NCI-H446 treated with DMSO at 0.1 percent for 48 hours (cell line): Measurements from ENCODE around the gene SLC17A2.
"Not testable (repeated sequence)": the region's sequence is repeated elsewhere in the genome, so short reads cannot be mapped to it uniquely, and the experiment has no call there.

Source experiments
- DNase-seq: peaks from one replicate; lab custom pipeline; 2025; lab: John Stamatoyannopoulos, UW

The SLC17A2 gene

GRCh38 chr6:25951296-25952032, 21.0 kb upstream of the SLC17A2 start:
- no peak for DNase-seq

GRCh38 chr6:25950297-25950696, 19.8 kb upstream of the SLC17A2 start:
- no peak for DNase-seq

GRCh38 chr6:25949695-25950094, 19.2 kb upstream of the SLC17A2 start:
- no peak for DNase-seq

DNA sequence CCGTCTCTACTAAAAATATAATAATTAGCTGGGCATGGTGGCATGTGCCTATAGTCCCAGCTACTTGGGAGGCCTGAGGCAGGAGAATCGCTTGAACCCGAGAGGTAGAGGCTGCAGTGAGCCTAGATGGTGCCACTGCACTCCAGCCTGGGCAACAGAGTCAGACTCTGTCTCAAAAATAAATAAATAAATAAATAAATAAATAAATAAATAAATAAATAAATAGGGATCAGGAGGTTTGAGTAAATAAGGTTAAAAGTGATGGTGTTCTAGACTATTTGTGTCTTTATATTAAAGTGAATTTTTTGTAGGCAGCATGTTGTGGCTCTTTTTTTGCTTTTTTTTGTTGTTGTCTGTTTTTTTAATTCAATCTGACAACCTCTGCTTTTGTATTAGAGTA, 17.0 kb upstream of the SLC17A2 start:
- DNase-seq: not testable (repeated sequence)

- DNase-seq: no peak
Measured at GRCh38 chr6:25946631-25947030, 16.1 kb upstream of the SLC17A2 start.

- DNase-seq: not testable (repeated sequence)
Measured at GRCh38 chr6:25945738-25946137, 15.2 kb upstream of the SLC17A2 start.

DNA sequence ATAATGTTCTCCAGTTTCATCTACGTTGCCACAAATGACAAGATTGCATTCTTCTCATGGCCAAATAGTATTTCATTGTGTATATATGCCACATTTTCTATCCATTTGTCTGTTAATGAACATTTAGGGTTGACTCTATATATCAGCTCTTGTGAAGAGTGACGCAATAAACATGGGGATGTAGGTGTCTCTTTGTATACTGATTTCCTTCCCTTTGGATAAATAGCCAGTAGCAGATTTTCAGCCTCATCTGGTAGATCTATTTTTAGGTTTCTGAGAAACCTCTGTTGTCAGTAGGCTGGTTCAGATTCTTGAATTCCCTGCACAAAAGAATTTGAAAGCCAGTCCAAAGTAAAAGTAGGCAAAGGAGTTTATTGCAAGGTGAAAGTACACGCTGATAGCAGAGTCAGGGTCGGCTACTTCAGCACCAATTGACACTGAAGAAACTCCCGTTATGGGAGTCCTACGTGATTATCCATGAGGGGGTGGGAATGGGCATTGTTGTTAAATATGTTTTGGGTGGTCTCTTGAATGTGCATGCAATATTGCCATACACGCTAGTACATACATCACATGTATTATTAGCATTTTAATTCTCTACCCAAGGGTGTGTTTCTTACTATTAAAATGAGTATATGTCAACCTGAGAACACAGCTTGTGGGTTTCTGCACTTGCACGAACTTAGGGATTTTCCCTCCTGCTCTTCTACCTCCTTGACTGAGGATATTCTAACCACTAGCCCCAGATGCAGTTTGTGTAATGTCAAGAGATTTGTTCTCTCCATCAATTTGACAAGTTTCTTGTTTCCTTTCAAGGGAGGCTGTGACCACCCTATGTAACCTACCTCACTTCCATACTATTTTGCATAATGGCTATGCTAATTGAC, 14.4 kb upstream of the SLC17A2 start:
- DNase-seq: no peak

GRCh38 chr6:25943887-25944286, 13.4 kb upstream of the SLC17A2 start:
- no peak for DNase-seq

DNA sequence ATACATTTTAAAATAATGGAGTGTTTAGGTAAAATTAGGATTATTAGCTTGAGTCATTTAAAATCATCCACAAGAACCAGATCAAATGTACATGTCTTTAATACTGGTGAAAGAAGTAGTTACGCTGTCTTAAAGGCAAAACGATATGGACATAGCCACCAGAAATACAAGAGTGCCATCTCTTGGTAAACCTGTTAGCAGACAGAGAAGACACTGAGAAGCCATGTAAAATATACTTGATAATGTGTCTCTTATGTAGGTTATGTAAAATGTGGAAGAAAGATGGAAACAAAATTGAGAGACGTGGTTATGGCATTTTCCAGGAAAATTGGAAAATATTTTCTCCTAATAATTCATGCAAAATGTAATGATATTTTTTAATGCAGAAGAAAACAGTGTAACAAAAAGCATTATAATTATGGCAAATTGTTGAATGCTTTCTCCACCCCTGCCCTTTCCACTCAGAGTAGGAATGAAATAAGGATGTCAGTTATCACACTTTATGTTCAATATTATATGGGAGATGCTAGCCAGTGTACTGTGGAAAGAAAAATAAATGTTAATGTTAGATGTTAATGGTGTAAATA, 12.2 kb upstream of the SLC17A2 start:
- DNase-seq: peak; percentile 4

DNA sequence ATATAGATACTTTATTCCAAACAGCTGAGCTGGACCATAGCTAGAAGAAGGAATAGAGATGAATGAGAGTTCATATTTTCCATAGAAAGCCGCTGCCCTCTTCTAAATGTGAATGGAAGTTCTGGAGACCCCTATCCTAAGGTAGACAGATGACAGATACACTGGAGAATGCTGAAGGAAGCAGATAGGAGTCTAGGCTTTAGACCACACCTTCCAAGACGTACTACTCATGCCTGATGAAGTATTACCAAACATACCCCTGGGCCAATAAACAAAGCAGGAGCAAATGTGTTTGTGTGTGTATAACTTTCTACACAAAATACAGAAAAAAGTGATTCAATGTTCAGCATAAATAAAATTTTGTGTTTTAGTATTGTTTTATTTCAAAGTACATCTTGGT, 9.1 kb upstream of the SLC17A2 start:
- DNase-seq: no peak

DNA sequence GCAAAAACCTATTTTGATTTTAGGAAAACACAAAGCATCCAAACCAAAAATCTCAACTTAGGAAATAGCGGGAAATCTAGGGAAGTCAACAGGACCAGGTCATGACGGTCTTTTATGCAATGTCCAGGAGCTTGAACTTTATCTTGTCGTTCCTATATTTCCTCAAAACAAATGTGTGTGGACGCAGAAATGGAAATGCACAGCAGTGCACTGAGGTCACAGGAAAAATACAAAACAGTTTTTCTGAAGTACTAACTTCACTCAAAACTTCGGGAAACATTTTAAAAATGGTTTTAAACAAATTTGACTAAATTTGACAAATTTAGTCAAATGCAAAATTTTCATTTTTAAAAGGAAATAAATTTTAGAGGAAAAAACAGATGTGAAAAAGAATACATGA, 5.5 kb upstream of the SLC17A2 start:
- no peak for DNase-seq

- DNase-seq: no peak
Measured at GRCh38 chr6:25934735-25935313, 4.3 kb upstream of the SLC17A2 start.

- DNase-seq: no peak
Measured at GRCh38 chr6:25934156-25934555, 3.7 kb upstream of the SLC17A2 start.

- no peak for DNase-seq
Measured at GRCh38 chr6:25931411-25931709, 869 bp upstream of the SLC17A2 start.

- not testable (repeated sequence) for DNase-seq
Measured at GRCh38 chr6:25929785-25930184, 706 bp downstream of the SLC17A2 start.

DNA sequence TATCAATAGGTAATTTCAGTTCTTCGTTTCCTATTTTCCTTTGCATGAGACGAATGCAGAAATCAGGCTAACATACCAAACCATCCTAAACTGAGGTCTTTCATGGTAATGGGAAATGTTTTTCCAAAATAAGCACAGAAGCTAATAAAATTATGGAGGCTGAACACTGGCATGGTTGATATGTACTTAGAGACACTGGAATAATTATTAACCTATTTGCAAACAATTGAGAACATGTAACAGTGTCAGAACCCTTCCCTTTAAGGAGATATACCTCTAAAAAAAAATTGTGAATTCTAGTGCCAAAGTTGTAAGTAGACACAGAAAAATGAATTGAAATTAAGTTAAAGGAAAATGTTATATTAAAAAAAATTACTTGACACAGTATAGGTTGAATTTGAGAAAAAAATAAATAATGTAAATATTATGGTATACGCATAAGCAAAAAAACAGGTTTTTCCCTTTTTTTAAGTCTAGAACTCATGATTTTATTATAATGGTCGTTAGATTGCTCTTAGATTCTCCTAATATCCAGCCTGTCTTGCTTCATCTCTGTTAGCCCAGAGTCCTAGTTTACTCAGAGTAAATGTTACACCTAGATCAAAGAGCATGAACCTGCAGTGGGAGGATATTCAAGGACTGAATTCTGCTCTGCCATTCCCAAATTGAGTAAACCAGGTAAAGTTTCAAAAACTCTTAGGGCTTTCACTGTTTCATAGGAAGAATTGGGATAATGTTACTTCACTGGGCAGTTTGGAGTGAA, 1.7 kb downstream of the SLC17A2 start:
- no peak for DNase-seq

DNA sequence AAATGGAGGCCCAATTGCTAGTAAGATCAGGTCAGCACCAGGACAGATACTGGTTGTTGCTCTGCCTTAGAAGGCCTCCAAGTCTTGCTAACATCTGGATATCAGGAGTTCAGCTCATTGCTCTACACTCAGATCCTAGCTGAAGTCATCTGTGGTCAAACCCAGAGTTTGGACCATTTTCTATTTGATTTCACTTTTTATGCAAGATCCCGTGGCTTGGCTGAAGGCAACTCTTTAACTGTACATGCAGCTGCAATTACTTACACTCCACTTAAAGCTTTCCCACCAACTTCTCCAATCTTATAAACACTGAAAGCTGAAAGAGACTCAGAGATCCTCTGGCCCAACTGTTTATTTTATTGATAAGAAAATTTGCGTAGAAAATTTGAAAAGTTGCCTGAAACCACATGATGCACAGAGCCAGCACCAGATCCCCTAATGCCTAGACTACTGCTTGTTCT, 2.7 kb downstream of the SLC17A2 start:
- no peak for DNase-seq

GRCh38 chr6:25927178-25927577, 3.3 kb downstream of the SLC17A2 start:
- no peak for DNase-seq

DNA sequence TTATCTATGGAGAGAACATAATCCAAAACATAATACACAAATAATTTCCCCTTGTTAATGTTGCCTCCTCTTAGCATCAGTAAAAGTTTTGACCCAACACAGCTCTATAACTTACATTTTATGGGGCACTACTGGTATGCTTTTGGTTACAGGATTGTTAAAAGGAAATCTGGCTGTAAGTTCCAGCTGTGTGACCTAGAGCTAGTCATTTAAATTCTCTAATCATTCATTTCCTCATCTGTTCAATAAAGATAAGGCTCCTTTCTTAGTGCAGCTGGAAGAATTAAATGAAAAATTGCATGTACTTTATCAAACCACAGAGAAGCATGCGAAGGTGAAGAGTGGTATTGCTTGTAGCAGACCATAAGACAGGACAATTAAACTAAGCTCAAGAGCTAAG, 4.6 kb downstream of the SLC17A2 start:
- DNase-seq: no peak

DNA sequence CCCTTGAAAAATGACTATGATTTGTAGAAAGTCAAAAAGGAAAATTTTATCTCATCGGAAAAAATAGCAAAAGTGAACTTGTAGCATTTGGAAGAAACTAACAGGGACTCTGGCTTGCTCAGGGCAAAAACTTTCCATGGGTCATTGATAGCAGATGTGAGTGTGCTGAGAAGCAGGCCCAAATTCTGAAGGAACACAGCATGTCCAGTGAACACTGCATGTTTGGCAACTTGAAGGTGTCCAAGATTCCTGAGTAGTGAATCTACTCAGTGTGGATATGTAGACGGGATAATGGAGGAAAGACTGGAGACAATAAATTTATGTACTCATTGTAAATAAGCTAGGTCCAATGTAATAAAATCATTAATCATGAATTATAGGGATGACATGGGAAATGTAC, 8.2 kb downstream of the SLC17A2 start:
- DNase-seq: no peak

DNA sequence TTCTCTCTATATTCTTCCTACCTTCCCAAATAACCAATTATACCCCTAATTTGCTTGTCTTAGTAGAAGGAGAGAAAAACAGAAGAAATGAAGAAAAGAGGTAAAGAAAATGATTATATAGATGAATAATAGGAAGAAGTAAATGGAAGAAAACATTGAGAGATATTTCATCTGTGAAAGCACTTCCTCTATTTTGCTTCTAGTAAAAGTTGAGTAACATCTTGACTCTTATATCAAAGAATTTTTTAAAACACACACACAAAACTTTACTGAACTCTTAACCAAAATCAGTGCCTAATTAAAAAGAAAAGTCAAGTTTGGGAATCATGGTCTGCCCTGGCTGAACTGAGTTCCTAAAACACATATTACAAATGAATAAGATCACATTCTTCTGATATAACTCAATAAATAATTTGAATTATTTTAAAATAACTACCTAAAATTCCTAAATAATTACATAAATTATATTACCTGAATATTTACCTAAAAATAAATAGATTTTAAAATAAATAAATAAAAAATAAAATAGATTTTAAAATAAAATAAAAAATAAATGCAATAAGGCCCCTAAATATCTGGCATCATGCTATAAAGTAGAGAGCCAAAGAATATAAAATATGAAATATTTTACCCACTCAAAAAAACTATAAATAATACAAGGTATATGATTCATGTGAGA, 8.8 kb downstream of the SLC17A2 start:
- DNase-seq: no peak
